GM18520 (cell line): ENCODE data around the gene EXOG.

Source experiments
- ATAC-seq: cut with Tn5 transposase; IDR thresholded peaks from one replicate; pipeline ENCODE4 v1.9.1; 2021; ENCODE audit not compliant: unreplicated experiment

The EXOG gene

GRCh38 chr3:38509732-38510131 lies 13.6 kb downstream of the EXOG start:
- ATAC-seq = no peak

- no peak for ATAC-seq
Observed at GRCh38 chr3:38510631-38511030, 14.5 kb downstream of the EXOG start.

- ATAC-seq = no peak
Observed at GRCh38 chr3:38511546-38511945, 15.4 kb downstream of the EXOG start.

- ATAC-seq = no peak
Observed at GRCh38 chr3:38515367-38515766, 19.2 kb downstream of the EXOG start.

GRCh38 chr3:38516669-38517068 lies 20.5 kb downstream of the EXOG start:
- no peak for ATAC-seq

- no peak for ATAC-seq
Observed at GRCh38 chr3:38519000-38519399, 22.9 kb downstream of the EXOG start.

GRCh38 chr3:38519651-38520050 lies 23.5 kb downstream of the EXOG start:
- ATAC-seq = no peak

- no peak for ATAC-seq
Observed at GRCh38 chr3:38521391-38521987, 25.3 kb downstream of the EXOG start.

GRCh38 chr3:38522002-38522401 lies 25.9 kb downstream of the EXOG start:
- no peak for ATAC-seq

- no peak for ATAC-seq
Observed at GRCh38 chr3:38524141-38524739, 28.1 kb downstream of the EXOG start.

- no peak for ATAC-seq
Observed at GRCh38 chr3:38526792-38527191, 30.7 kb downstream of the EXOG start.

- no peak for ATAC-seq
Observed at GRCh38 chr3:38528457-38528856, 32.3 kb downstream of the EXOG start.

- no peak for ATAC-seq
Observed at GRCh38 chr3:38532529-38532928, 36.4 kb downstream of the EXOG start.

- ATAC-seq = no peak
Observed at GRCh38 chr3:38533285-38533976, 37.3 kb downstream of the EXOG start.

- no peak for ATAC-seq
Observed at GRCh38 chr3:38534180-38534579, 38.0 kb downstream of the EXOG start.

GRCh38 chr3:38534604-38535003 lies 38.5 kb downstream of the EXOG start:
- no peak for ATAC-seq

GRCh38 chr3:38536671-38537070 lies 40.5 kb downstream of the EXOG start:
- no peak for ATAC-seq

- ATAC-seq = no peak
Observed at GRCh38 chr3:38538773-38539353, 42.7 kb downstream of the EXOG start.

- ATAC-seq = no peak
Observed at GRCh38 chr3:38541806-38542205, 45.7 kb downstream of the EXOG start.

GRCh38 chr3:38542401-38543298 lies 46.5 kb downstream of the EXOG start:
- no peak for ATAC-seq

- no peak for ATAC-seq
Observed at GRCh38 chr3:38543586-38543985, 47.4 kb downstream of the EXOG start.
